Measurements from ENCODE around the gene KL. TPM values are rescaled to one million over a fixed set of nuclear protein-coding genes. Genes with fewer than 3 reads are reported as not detected.

KL gene
- total RNA-seq, 1 experiment from 2014 or later: not detected

- H3K27me3 Mint-ChIP-seq (ENCODE audit: low read depth): peaks cover 13% of the 10 kb centered on the region
- H3K36me3 Mint-ChIP-seq: peaks cover 18% of the 10 kb centered on the region
- ATAC-seq: no peak
- ChIA-PET CTCF (interaction anchor here (0.7 to 0.9 kb wide), 2 partner anchors 9 to 534 kb away, joined by 3 read pairs; no protein-coding TSS in a partner anchor), POLR2A (no interaction called here)
- TF ChIP-seq MXD4 (CRISPR knock-in tag; IDR thresholded peaks at IDR 0.05; ENCODE audit: borderline replicate concordance) (no peak), ZNF532 (CRISPR knock-in tag; IDR thresholded peaks at IDR 0.05; ENCODE audit: borderline replicate concordance) (no peak), HMGA2 (CRISPR knock-in tag; IDR thresholded peaks at IDR 0.05) (no peak)
- DNase-seq (ENCODE audit: low spot score): no peak
- no peak overlapping the region for H3K27ac Mint-ChIP-seq
- peaks cover 9% of the 10 kb centered on the region for H3K4me1 Mint-ChIP-seq
- peaks cover 36% of the 10 kb centered on the region for H3K9me3 Mint-ChIP-seq
- H3K4me3 Mint-ChIP-seq: no peak overlapping the region
These were observed 7.1 kb upstream of the KL start for GRCh38 chr13:33008946-33009722.

DNA sequence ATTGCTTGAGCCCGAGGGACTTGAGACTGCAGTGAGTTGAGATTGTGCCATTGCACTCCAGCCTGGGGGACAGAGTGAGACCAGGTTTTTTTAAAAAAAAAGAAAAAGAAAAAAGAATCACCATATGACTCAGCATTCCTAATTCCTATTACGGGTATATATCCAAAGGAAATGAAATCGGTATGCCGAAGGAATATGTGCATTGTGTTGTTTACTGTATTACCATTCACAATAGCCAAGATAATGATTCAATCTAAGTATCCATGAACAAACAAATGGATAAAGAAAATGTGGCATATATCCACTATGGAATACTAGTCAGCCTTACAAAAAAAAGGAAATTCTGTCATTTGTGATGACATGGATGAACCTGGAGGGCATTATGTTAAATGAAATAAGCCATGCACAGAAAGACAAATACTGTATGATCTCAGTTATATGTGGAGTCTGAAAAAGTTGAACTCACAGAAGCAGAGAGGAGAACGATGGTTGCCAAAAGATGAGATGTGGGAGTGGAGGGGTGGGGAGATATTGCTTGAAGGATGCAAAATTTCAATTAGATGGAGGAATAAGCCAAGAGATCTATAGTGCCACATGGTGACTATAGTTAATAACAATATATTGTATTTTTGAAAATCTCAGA, 4.3 kb upstream of the KL start:
- peaks cover 37% of the 10 kb centered on the region for H3K27me3 Mint-ChIP-seq (ENCODE audit: low read depth)
- CTCF ChIA-PET: no interaction called here
- TF ChIP-seq ELF4 (CRISPR knock-in tag; IDR thresholded peaks at IDR 0.05; ENCODE audit: low read depth) (no peak), PRRX2 (CRISPR knock-in tag; IDR thresholded peaks at IDR 0.05) (no peak), MXD4 (CRISPR knock-in tag; IDR thresholded peaks at IDR 0.05; ENCODE audit: borderline replicate concordance) (no peak), USF2 (CRISPR knock-in tag; IDR thresholded peaks at IDR 0.05) (no peak), NR1H2 (CRISPR knock-in tag; IDR thresholded peaks at IDR 0.05) (no peak), ZNF138 (CRISPR knock-in tag; conservative IDR thresholded peaks at IDR 0.05) (no peak)
- TF ChIP-seq, protein P1, sequence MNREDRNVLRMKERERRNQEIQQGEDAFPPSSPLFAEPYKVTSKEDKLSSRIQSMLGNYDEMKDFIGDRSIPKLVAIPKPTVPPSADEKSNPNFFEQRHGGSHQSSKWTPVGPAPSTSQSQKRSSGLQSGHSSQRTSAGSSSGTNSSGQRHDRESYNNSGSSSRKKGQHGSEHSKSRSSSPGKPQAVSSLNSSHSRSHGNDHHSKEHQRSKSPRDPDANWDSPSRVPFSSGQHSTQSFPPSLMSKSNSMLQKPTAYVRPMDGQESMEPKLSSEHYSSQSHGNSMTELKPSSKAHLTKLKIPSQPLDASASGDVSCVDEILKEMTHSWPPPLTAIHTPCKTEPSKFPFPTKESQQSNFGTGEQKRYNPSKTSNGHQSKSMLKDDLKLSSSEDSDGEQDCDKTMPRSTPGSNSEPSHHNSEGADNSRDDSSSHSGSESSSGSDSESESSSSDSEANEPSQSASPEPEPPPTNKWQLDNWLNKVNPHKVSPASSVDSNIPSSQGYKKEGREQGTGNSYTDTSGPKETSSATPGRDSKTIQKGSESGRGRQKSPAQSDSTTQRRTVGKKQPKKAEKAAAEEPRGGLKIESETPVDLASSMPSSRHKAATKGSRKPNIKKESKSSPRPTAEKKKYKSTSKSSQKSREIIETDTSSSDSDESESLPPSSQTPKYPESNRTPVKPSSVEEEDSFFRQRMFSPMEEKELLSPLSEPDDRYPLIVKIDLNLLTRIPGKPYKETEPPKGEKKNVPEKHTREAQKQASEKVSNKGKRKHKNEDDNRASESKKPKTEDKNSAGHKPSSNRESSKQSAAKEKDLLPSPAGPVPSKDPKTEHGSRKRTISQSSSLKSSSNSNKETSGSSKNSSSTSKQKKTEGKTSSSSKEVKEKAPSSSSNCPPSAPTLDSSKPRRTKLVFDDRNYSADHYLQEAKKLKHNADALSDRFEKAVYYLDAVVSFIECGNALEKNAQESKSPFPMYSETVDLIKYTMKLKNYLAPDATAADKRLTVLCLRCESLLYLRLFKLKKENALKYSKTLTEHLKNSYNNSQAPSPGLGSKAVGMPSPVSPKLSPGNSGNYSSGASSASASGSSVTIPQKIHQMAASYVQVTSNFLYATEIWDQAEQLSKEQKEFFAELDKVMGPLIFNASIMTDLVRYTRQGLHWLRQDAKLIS (CRISPR knock-in tag; IDR thresholded peaks at IDR 0.05; ENCODE audit: borderline replicate concordance): no peak
- DNase-seq (ENCODE audit: low spot score): no peak
- POLR2A ChIA-PET: no interaction called here
- no peak for ATAC-seq
- no peak overlapping the region for H3K27ac Mint-ChIP-seq
- H3K9me3 Mint-ChIP-seq: peaks cover 36% of the 10 kb centered on the region
- H3K36me3 Mint-ChIP-seq: peaks cover 18% of the 10 kb centered on the region
- H3K4me1 Mint-ChIP-seq: peaks cover 13% of the 10 kb centered on the region
- H3K4me3 Mint-ChIP-seq: no peak overlapping the region

DNA sequence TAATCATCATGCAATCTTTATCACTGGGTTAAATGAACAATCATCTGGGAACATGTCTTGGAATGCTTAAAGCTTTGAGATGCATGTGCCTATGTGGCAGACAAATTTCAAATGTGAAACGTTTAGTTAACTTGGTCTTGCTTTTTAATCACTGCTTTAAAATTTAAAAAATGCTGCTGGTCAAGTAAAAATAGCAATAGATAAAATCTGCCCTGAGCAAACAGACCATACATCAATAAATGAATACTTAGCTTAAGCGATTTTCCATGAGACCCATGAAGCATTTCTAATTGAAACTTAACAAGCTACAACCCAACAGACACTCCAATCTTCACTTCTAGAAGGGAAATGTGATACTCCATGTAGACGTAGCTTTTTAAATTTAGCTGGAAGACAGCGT, 1.9 kb upstream of the KL start:
- Mint-ChIP-seq H3K27me3 (ENCODE audit: low read depth) (peaks cover 60% of the 10 kb centered on the region), H3K36me3 (no peaks in the 10 kb centered on the region; the same call in none of the 2 replicates), H3K27ac (no peak overlapping the region), H3K4me1 (peaks cover 17% of the 10 kb centered on the region), H3K9me3 (peaks cover 14% of the 10 kb centered on the region), H3K4me3 (no peak overlapping the region)
- ChIA-PET POLR2A (no interaction called here), CTCF (no interaction called here)
- ATAC-seq (no peak), DNase-seq (ENCODE audit: low spot score) (no peak)
- TF ChIP-seq TEAD4 (CRISPR knock-in tag; IDR thresholded peaks at IDR 0.05) (no peak), ZBTB43 (CRISPR knock-in tag; IDR thresholded peaks at IDR 0.05) (no peak), USF1 (CRISPR knock-in tag; IDR thresholded peaks at IDR 0.05) (no peak), CREB1 (CRISPR knock-in tag; IDR thresholded peaks at IDR 0.05) (no peak), GTF2I (CRISPR knock-in tag; conservative IDR thresholded peaks at IDR 0.05) (no peak), SP1 (CRISPR knock-in tag; conservative IDR thresholded peaks at IDR 0.05) (no peak)
- TF ChIP-seq, protein P2, sequence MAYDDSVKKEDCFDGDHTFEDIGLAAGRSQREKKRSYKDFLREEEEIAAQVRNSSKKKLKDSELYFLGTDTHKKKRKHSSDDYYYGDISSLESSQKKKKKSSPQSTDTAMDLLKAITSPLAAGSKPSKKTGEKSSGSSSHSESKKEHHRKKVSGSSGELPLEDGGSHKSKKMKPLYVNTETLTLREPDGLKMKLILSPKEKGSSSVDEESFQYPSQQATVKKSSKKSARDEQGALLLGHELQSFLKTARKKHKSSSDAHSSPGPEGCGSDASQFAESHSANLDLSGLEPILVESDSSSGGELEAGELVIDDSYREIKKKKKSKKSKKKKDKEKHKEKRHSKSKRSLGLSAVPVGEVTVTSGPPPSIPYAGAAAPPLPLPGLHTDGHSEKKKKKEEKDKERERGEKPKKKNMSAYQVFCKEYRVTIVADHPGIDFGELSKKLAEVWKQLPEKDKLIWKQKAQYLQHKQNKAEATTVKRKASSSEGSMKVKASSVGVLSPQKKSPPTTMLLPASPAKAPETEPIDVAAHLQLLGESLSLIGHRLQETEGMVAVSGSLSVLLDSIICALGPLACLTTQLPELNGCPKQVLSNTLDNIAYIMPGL (CRISPR knock-in tag; IDR thresholded peaks at IDR 0.05): no peak
